Ovary (tissue), 3 donors: ENCODE data around the gene MNT.

ENCODE experiments used
- CTCF ChIP-seq, 3 donors: fragments of 450-650 bp in 2 of 3; fragments of 200-600 bp in 1 of 3; IDR thresholded peaks; one replicate each; pipeline versions ENCODE4 v1.5.1 to v1.8.0; 2016 to 2022; ENCODE audit warnings: antibody characterized with exemption in 3 of 3, mild to moderate bottlenecking in 1 of 3
- POLR2A ChIP-seq: fragments of 450-650 bp; IDR thresholded peaks from one replicate; pipeline ENCODE4 v1.6.1; 2017; ENCODE audit warnings: antibody characterized with exemption, mild to moderate bottlenecking, moderate library complexity
- donor health status: DM: no; HTN: no; CAD: no.

GRCh38 chr17:2368359-2368758 is 32.5 kb downstream of the MNT start:
- TF ChIP-seq CTCF (IDR thresholded peaks at IDR 0.05) (no peak), POLR2A (no peak)
